DND-41 (cell line): Measurements from ENCODE around the gene MAML3.

Experiments
- EZH2 ChIP-seq: IDR thresholded peaks from 3 replicates; pipeline ENCODE4 v1.6.1; 2012; ENCODE audit warnings: borderline replicate concordance, low read depth, mild to moderate bottlenecking, moderate library complexity, low read length, inconsistent platforms; ENCODE audit not compliant: severe bottlenecking
- TF ChIP-seq, protein P1 (sequence below): IDR thresholded peaks from 2 replicates; pipeline ENCODE4 v1.5.1; 2012; ENCODE audit warnings: borderline replicate concordance, low read length, moderate library complexity, mild to moderate bottlenecking; ENCODE audit not compliant: poor library complexity, severe bottlenecking; ENCODE audit errors: extremely low read depth

DNA sequence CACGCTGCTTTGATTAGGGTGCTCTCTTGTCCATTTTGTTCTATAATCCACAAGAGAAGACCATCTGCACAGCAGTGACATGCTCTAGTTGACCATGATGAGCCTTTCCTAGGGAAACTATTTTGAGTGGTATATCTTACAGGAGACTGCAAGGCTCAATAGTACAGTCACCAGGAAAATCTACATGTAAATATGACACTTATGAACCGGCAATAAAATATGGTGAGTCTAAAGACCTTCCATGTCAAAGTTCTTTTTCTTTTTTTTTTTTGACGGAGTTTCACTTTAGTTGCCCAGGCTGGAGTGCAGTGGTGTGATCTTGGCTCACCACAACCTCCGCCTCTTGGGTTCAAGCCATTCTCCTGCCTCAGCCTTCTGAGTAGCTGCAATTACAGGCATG, 384.6 kb downstream of the MAML3 start:
- TF ChIP-seq, protein P1, sequence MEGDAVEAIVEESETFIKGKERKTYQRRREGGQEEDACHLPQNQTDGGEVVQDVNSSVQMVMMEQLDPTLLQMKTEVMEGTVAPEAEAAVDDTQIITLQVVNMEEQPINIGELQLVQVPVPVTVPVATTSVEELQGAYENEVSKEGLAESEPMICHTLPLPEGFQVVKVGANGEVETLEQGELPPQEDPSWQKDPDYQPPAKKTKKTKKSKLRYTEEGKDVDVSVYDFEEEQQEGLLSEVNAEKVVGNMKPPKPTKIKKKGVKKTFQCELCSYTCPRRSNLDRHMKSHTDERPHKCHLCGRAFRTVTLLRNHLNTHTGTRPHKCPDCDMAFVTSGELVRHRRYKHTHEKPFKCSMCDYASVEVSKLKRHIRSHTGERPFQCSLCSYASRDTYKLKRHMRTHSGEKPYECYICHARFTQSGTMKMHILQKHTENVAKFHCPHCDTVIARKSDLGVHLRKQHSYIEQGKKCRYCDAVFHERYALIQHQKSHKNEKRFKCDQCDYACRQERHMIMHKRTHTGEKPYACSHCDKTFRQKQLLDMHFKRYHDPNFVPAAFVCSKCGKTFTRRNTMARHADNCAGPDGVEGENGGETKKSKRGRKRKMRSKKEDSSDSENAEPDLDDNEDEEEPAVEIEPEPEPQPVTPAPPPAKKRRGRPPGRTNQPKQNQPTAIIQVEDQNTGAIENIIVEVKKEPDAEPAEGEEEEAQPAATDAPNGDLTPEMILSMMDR = no peak
- TF ChIP-seq EZH2 = no peak
